GM18499 (cell line): ENCODE data around the gene FAM184A.

Experiments used
- ATAC-seq: cut with Tn5 transposase; IDR thresholded peaks from one replicate; pipeline ENCODE4 v1.9.1; 2021; ENCODE audit warnings: moderate number of reproducible peaks; ENCODE audit not compliant: insufficient read depth, unreplicated experiment

The FAM184A gene

DNA sequence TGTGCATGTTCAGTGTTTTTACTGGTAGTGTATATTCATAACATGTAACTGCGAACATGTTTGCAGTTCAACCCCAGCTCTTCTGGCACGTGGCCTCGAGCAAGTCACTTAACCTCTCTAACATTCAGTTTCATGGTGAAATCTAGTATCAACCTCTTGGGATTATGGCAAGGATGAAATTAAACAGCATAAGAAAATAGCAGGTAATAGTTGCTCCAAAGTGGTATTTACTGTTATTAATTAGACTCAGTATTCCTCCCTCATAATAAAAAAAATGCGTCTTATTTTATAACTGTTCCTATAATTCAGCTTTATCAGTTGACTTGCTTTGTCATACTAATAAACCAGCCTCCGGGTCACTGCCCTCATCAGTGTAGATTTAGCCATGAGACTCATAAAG is 15.0 kb downstream of the FAM184A start:
- no peak for ATAC-seq

DNA sequence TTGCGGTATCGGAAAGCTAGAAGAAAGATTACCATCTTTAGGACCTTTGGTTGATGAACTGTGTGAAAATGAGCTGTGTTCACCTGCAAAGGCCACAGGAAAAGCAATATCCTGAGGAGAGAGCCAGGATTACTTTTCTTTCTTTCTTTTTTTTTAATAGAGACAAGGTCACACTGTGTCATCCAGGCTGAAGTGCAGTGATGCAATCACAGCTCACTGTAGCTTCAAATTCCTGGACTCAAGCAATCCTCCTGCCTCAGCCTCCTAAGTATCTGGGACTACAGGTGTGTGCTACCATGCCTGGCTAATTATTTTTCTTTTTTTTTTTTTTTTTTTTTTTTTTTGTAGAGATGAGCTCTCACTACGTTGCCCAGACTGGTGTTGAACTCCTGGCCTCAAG is 17.2 kb downstream of the FAM184A start:
- ATAC-seq: no peak

DNA sequence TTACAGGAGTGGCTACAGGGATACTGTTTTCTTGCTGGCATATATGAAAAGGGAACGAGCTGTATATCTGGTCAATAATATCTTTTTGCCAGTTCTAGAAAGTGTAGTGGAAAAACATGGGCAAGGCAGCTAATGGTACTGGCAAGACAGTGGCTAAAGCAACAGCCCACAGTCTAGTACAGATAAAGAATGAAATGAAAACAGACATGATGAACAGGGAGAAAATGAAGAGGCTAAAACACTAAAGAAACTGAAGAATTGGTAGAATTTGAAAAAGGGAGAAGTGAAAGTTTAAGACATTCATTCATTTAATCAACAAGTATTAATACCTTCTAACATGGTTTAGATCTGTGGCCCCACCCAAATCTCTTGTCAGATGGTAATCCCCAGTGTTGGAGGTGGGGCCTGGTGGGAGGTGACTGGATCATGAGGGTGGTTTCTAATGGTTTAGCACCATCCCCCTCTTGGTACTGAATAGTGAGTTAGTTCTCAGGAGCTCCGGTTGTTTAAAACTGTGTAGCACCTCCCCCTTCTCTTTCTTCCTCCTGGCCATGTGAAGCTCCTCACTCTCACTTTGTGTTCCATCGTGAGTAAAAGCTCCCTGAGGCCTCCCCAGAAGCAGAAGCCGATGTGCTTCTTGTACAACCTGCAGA is 18.1 kb downstream of the FAM184A start:
- no peak for ATAC-seq

DNA sequence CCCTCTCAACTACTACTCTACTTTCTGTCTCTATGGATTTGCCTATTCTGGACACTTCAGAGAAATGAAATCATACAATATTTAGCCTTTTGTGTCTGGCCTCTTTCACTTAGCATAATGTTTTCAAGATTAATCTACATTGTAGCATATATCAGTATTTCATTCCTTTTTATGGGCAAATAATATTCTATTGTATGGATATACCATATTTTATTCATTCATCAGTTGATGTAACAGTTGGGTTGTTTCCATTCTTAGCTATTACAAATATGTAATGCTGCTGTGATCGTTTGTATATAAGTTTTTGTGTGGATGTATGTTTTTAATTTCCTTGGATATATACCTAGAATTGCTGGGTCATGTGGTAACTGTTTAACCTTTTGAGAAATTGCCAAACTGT is 23.4 kb downstream of the FAM184A start:
- ATAC-seq: no peak

DNA sequence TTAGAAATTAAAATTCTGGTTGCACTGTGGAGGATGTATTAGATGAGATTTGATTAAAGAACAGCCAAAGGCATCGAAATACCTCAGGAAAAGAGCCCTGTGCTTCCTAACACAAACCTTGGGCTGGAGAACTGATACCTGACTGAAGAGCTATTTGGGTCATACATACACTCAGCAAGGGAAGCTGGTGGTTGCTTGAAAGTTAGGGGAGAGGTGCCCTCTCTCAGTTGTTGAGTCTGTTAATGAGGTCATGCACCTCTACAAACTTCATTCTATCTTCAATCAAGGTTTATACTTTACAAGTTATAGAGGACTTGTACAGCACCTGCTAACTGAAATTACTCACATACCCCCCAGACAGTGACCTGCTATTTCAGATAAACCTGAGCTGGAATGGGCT is 25.5 kb downstream of the FAM184A start:
- ATAC-seq: no peak

DNA sequence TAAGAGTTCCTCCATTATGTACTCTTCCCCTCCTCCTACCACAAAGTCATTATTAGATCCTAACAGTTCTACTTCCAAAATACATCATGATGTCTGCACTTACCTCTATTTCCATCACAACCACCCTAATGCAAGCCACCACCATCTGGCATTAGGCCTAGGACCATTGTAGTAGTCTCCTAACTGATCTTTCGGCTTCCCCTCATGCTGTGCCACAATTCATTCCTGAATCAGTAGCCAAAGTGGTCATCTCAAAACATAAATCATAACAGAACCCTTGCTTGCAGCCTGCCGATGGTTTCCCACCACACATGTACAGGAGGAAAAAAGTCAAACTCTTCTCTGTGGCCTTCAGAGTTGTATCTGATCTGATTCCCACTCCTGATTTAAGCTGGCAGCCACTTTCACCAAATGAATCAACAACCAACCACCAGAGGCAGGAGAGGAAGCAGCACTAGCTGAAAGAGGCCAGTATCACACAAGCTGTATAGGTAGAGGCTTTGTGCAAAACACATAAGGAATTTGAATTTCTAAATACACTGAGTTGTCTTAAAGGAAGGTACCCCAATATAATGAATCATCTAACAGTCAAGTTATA is 26.1 kb downstream of the FAM184A start:
- ATAC-seq: no peak

DNA sequence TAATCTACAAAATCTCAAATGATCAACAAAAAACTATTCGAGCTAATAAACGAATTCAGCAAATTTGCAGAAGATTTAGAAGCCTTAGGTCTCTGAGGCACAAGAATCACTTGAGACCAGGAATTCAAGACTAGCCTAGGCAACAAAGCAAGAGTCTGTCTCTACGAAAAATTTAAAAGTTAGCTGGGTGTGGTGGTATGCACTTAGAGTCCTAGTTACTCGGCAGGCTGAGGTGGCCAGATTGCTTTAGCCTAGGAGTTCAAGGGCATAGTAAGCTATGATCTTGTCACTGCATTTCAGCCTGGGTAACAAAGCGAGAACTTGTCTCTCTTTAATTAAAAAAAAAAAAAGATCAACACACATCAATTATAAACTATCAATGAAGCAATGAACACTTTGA is 34.2 kb downstream of the FAM184A start:
- ATAC-seq: no peak

DNA sequence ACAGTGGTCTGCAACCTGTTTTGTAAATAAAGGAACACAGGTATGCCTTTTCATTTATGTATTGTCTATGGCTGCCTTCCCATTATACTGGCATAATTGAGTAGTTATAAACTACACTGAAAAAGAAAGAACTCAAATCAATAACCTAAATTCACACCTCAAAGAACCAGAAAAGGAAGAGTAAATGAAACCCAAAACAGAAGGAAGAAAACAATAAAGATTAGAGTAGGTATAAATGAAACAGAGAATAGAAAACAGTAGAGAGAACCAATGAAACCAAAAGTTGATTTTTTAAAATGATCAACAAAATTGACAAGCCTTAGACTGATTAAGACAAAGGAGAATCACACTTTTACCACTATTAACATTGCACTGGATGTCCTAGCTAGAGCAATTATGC is 34.7 kb downstream of the FAM184A start:
- ATAC-seq: no peak

DNA sequence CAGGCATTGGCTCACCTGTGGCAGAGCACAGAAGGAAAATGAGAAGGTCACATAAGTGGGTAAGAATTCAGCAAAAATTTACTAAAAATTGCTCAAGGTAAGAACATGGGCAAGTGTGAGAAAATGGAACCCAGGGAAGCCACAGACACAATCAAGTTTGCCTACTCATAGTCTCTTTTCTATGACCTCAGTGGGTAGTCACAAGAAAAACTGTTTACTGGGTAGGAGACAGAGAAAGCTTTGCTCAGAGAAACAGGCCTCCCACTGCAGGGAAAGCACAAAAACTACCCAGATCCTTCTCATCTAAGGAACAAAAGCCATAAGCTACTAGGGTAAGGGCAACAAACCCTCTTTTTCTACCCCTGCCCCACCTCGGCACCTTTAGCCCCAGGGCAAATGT is 35.2 kb downstream of the FAM184A start:
- ATAC-seq: no peak

DNA sequence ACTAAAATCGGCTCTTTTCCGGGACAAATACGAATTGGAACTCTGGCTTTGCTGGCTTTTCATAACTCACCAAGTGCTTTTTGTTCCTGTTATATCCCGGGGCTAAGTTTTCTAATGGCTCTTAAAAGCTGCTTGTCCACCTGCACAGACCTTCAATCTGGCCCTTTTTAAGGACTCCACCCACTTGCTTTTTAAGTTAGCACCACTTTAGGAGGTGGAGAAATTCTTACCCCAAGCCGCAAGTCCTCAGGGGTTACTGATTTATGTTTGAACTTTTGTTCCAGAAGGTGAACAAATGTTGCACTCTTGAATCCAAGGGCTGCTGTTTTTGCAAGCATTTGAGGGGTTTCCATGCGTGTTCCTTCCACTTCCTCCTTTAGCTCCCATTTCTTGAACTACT is 37.8 kb downstream of the FAM184A start:
- ATAC-seq: no peak

DNA sequence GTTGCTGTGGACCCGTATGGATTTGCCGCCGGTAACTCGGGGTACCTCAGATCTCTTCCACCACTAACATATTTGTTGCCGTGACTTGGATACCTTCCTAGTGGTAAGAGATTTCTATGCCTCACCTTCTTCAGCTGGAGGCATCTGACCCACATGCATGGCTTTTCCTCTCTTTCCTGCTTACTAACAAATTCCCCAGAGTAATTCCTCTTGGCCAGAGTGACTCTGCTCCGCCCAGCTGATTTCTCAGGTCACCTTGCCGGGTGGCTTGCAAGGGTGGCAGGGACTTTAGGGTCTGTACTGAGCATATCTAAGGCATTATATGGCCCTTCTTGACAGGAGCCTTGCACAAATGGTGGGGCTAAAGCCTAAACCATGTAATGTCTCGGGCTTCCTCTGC is 38.2 kb downstream of the FAM184A start:
- ATAC-seq: no peak

DNA sequence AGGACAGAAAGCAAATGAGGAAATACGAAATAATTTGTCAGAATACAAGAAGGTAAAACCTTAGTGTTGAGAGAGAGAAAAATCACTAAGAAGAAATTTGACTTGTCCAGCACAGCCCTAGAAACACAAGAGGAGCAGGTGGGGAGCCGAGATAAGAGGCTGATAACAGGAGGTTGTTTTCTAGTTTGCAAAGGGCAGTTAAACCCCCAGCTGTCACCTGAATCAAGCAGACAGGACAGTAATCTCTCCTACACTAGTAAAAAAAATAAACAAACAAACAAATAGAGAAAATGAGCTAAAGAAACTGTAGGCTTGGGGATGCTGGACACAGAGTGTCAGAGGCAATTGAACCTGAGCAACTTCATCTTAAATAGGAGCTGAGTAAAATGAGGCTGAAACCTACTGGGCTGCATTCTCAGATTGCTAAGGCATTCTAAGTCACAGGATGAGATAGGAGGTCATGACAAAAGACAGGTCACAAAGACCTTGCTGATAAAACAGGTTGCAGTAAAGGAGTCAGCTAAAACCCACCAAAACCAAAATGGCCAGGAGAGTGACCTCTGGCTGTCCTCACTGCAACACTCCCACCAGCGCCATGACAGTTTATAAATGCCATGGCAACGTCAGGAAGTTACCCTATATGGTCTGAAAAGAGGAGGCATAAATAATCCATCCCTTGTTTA is 40.4 kb downstream of the FAM184A start:
- ATAC-seq: no peak

DNA sequence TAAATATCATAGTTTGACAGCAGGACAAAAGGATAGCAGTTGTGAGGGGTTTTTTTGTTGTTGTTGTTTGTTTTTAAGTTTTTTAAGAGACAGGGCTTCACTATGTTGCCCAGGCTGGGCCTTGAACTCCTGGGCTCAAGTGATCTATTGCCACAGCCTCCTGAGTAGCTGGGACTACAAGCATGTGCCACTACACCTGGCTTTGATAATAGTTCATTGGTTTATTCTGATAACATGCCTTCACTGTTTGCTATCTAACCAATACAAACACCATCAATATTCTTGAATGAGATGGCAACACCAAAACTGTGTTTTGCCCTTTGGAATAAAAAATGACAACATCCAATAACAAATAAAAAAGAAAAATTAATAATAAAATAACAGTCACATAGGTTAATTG is 41.2 kb downstream of the FAM184A start:
- no peak for ATAC-seq

DNA sequence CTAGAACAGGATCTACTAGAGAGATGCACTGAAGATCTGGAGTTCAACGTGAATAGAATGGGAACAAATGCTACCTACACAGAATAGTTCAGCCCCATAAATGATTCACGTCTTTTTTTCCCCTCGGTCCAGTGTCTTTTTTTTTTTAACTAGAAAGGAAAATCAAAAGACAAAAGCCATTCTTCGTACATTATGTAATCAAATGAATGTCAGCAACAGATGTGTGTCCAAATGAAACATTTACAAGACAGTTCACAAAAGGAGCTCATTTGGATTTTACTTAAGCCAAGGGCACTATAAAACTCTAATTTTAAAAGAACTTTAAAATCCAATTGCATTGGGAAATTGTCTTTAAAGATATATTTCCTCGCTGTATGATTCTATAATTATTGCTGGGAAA is 42.4 kb downstream of the FAM184A start:
- ATAC-seq: no peak

DNA sequence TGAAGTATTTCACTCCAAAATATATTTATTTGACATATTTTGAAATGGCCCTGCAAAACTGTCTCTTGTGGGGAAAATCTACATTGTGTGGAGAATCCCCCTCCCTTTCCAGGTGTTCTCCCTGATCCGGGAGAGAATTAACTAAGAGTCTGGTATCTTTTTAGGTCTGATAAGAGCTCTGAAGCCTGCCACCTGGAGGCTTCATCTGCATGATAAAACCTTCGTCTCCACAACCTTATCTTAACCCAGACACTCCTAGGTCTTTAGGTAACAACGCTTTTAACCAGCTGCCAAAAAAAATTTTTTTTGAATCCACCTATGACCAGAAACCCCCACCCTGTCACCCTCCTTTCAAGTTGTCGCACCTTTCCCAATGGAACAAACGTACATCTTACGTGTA is 43.0 kb downstream of the FAM184A start:
- no peak for ATAC-seq

DNA sequence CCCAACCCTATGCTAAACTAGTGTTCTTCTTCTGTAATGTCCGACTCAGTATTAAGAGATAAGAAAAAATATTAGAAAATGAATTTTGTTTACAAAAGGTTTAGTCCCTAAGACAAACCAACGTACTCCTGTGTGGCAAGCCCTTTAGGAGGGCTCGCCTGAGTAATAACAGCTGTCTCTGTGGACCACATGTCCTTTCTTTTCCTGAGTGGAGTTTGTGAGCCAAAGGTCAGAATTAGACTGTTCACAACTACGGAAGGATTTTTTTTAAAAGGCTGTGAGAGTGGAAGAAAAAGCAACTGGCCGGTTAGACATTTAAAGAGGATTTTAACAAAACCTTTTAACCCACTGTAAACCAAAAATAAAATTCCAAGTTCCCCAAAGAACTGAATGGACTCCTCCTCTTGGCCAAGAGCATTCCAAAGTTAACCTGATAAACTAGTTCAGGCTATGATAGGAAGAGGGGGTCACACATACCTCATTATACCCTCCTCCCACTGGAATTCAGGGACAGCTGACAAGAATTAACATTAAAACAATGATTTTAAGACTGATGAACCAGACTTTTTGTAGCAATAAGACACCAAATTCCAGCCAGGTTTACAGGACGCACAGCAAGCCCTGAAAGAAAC is 43.5 kb downstream of the FAM184A start:
- no peak for ATAC-seq

DNA sequence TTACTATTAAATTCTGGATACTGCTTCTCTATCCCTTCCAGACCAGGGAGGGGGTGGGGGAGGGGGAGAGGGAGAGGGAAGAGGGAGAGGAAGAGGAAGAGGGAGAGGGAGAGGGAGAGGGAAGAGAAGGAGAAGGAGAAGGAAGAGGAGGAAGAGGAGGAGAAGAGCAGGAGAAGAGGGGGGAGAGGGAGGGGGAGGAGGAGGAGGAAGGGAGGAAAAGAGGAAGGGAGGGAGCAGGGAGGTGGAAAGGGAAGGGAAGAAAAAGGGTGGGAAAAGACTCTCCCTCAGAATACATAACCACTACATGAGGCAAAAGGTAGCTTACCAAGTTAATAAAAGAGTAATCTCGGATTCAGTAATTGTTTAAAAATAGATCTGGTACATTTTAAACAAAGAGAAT is 46.0 kb downstream of the FAM184A start:
- ATAC-seq: no peak

DNA sequence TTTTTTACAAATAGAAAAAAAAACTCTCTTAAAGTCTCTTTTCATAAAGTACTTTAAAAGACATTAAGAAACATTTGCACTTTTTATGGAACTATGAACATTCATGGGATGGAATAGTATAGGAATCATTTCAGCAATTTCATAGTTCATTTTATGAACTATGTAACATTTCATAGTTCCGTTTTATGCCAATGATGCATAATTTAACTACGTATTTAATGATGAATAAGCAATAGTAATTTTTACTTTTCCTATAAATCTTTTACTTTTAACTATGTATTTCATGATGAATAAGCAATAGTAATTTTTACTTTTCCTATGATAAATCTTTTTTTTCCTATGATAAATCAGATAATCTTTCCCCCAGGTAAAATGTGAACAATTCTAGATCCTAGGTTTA is 47.7 kb downstream of the FAM184A start:
- no peak for ATAC-seq

DNA sequence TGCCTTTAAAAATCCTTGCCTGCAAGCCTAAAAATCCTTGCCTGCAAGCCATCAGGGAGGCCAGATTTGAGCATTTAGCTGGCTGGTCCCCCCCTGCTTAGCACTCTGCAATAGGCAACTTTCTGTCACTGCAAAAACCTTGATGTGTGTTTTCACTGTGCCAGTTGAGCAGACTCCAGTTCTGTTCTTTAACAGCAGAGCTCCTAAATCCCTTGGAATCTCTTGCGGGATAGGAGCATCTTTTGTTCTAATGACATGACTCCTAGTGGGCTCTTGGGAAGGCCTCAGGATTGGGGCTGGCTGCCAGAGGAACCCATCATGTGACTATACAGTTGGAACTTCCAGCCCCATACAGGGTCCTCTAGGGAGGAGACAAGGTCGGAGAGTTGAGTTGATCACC is 50.4 kb downstream of the FAM184A start:
- ATAC-seq: no peak

DNA sequence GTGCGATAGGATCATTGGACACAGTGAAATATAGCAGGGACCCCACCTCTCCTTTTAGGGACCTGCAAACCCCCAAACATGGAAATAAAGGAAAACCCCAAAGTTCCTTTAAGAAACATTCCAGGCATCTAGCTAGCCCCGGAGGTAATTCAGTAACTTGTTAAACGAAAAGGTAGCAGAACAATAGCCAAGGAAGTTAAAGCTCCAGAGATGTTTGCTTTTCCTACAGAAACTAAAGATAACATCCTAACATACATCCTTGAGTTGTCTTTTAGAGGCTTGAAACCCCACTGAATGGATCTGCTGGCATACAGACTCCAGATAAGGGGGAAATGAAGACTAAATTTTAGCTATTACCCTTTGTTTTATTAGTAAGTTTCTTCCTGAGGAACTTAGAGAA is 51.0 kb downstream of the FAM184A start:
- no peak for ATAC-seq

DNA sequence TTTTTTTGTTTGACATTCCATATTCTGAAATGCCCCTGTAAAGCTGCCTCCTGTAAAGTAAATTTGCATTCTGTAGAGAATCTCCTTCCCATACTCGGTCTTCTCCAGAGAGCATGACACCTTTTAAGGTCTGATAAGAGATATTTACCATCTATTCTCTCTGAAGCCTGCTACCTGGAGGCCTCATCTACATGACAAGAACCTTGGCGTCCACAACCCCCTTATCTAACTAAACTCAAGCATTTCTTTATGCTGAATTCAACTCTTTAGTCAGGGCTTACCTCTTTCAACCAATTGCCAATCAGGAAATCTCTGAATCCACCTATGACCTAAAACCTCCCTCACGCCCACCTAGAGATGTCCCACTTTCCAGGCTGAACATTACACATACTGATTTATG is 51.6 kb downstream of the FAM184A start:
- ATAC-seq: no peak

DNA sequence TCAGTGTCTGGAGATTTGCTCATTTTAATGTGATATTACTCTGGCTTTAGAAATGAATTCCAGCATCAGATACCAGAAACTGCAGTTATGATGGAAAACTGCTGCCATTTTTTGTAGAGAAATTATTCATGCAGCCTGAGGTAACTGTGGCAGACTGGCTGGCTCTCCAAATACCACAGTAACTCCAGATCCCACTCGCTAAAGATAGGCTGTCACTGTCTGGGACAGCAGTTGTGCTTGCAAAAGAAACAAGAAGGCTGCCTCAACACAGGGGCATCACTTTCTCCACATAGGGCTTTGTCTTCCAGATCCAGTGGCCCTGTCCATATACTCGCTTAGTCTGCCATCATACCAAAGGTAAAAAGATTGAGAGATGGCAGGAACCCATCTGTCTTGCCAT is 52.7 kb downstream of the FAM184A start:
- ATAC-seq: no peak
